Measurements from ENCODE around the gene PET100.
A peak's percentile ranks its signal among the peaks of the same experiment; 100 is the strongest.

Gene PET100

DNA sequence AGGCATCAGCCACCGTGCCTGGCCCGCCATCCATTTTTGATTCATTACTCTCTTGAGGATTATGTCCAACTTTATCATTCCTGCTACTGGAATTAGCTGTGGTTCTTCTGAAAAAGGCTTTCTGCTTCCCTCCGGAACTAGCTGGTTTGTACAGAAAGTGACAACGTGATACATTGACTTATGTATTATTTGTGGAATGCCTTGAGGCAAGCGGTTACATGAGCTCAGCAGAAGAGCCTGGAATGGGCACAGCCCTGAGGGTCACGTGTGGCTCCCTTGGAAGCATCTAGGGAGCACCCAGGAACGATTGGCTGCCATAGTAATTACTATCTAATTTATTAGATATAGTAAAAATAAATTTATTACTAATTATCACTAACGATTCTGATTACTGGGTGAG, 24.8 kb downstream of the PET100 start:
- no peak for DNase-seq

DNA sequence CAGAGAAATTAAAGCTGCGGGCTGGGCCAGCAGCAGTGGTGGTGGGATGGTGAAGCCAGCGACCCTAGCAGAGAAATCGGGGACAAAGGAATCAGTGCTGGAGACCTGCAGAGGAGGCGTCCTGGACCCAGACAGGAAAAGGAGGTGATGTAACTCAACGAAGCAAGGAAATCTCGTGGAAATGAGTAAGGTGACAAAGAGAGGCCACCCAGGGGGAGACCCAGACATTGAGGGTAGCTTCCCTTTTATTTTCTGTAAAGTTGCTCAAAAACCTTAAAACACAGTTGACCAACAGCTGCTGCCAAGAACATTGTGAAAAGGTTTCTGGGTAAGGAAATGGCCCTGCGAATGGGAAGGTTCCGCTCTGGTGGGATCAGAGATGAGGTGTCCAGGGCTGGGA, 26.0 kb downstream of the PET100 start:
- DNase-seq = peak; percentile 45

DNA sequence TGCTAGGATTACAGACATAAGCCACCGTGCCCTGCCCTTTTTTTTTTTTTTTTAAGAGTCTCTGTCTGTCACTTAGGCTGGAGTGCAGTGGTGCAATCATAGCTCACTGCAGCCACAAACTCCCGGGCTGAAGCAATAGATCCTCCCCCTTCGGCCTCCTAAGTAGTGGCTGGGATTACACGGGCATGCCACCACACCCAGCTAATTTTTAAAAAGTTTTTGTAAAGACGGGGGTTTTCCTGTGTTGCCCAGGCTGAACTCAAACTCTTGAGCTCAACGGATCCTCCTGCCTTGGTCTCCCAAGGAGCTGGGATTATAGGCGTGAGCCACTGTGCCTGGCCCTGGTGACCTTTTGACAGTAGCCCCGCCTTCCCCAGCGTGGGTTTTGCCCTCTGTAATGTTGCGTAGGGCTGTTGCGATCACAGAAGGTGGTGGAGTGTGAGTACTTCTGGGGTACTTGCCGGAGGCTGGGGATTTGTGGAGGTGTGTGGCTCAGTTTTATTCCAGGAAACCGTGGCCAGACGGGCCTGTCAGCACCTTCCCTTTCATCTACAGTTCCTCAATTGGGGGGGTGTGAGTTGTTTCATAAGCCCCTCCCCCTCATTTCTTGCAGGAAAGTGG, 27.6 kb downstream of the PET100 start:
- DNase-seq = peak; percentile 78

DNA sequence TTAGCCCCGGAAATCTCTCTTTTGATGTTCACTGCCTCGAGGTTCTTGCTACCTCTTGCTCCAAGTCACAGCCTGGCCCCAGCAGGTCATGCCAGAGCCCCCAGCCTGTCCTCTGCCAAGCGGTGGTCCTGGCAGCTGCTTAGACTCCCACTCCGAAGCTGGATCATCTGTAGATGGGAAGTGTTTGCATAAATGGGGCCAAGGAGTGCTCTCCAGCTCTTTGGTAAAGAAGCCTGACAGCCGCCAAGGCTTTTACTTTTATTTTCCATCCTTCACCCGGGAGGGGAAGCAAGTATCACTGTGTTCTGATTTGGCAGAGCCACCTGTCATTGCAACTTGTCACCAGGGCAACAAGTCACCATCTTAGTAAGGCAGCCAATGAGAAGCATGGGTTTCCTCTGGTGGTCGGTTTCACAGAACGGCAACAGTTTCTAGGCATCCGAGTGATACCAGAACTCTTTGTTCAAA, 28.7 kb downstream of the PET100 start:
- DNase-seq = peak; percentile 66

DNA sequence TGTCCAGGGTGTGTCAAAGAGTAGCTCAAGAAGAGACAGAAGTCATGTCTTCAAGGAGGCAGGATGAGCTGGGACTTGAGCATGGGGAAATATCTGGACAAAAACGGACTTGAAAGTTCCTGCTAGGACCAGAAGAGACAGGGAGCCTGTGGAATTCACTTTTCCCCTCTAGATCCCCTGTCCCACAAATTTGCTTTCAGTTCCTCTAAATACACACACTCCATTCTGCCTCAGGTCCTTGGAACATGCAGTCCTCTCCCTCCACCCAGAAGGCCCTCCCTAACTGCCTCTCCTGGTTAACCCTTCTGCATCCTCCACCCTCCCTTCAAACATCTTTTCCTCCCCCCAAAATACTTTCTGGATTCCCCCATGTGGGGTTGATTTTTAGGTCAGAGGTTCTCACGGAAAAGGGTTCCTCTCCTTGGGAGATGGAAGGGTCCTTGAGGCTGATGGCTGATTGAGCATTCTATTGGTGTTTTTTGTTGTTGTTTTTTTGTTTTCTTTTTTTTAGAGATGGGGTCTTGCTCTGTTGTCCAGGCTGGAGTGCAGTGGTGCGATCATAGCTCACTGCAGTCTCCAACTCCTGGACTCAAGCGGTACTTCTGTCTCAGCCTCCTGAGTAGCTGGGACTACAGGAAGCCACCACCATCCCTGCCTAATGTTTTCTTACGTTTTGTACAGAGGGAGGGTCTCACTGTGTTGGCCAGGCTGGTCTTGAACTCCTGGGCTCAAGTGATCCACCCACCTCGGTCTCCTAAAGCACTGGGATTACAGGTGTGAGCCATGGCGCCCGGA, 32.3 kb downstream of the PET100 start:
- no peak for DNase-seq

DNA sequence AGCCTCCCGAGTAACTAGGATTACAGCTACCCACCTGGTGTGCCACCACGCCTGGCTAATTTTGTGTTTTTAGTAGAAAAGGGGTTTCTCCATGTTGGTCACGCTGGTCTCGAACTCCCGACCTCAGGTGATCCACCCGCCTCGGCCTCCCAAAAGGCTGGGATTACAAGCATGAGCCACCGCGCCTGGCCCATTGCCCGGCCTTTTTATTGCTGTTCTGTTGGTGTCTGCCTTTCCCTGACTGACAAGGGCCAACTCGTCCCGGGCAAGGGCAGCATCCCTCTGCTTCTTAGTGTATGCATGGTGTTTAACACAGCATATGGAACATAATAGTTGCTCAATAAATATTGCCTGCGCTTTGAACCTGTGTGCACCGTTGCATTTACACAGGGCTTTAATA, 33.1 kb downstream of the PET100 start:
- no peak for DNase-seq

DNA sequence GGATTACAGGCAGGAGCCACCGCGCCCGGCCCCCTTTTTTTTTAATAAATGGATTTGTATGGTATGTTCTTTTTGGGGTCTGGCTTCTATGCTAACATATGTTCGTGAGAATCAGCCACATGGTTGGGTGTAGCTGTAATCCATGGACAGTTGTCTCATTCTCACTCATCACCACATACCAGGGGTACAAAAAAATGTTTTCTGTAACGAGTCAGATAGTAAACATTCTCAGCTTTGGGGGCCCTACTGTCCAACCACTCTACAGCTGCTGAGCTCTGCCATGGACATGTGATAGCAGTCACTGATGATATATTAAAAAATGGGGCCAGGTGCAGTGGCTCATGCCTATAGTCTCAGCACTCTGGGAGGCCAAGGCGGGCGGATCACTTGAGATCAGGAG, 34.1 kb downstream of the PET100 start:
- no peak for DNase-seq

DNA sequence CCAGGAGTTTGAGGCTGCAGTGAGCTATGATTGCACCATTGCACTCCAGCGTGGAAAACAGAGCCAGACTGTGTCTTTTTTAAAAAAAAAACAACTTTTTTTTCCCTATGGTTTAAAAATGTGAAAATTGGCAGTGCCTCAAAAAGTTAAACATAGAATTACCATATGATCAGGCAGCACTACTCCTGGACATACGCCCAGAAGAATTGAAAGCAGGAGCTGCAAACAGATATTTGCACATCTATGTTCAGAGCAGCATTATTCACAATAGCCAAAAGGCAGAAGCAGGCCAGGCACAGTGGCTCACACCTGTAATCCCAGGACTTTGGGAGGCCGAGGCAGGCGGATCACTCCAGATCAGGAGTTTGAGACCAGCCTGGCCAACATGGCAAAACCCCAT, 35.5 kb downstream of the PET100 start:
- DNase-seq = no peak

DNA sequence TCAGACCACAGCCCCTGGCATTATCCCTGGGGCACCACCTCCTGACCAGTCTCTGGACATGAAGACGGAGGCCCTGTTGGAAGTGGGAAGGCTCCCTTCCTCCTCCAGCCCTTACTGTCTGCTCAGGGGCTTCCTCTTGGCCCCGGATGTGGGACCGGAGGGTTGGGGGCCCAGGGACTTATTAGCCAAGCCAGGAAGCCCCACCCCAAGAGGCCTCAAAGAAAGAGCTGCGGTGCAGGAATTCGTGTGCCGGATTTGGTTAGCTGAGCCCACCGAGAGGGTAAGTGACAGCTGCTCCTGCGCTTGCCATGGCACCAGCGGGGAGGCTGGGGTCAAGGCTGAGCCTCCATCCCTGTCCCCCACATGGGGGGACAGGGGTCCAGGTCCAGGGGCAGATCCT, 39.2 kb downstream of the PET100 start, which contains the start of gene RETN:
Gene RETN, plus strand, starts transcription at position 208 of the 400 bp plus-strand sequence. CDS start 278 bp downstream, outside the sequence.
- DNase-seq = no peak

DNA sequence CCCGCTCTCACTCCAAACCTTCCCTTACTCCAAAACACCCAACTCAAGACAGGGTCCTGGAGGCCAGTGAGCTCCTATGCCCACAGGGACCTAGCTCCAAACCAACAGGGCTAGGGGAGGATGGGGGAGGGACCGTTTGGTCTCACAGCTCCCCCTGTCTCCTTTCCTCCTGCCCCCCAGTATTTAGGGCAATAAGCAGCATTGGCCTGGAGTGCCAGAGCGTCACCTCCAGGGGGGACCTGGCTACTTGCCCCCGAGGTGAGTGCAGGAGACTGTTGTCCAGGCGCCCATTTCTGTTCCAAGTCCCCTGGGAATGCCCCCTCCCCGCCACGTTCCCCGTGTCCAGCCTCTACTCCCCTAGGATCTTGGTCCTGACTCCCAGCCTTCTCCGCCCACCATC, 40.0 kb downstream of the PET100 start:
- DNase-seq = no peak

DNA sequence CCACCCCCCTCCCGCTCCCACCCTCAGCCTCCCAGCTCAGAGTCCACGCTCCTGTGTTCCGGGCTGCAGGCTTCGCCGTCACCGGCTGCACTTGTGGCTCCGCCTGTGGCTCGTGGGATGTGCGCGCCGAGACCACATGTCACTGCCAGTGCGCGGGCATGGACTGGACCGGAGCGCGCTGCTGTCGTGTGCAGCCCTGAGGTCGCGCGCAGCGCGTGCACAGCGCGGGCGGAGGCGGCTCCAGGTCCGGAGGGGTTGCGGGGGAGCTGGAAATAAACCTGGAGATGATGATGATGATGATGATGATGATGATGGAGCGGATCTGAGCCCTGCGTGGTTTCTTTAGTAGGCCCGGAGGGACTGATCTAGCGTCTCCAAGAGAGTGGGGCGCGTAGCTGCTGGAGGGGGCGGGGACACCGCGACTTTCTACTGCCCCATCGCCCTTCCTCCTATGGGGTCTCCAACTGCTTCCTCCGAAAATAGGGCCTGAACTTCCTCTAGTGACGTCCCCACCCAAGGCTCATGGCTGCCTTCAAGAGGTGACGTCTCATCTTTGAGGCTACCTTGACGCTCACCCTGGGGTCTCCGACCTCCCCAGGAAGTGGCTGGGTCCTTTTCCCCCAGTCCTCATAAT, 40.7 kb downstream of the PET100 start:
- DNase-seq = peak; percentile 54

DNA sequence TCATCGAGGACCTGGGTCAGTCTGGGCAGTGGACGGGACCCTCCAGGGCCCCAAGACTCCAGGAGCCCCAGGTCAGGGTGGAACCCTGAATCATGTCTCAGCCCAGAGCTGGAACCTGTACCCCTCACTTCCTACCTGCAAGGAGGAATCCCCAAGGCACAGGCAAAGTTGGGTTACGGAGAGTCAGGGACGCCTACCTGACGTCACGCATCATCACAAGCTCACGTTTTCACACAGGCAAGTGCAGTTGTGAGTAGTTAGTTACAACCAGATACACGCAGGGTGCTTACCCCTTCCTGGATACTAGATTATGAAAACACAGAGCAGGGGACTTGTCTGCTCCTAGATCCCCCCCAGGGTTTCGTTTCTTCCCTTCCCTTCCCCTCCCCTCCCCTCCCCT, 41.2 kb downstream of the PET100 start:
- DNase-seq = no peak

DNA sequence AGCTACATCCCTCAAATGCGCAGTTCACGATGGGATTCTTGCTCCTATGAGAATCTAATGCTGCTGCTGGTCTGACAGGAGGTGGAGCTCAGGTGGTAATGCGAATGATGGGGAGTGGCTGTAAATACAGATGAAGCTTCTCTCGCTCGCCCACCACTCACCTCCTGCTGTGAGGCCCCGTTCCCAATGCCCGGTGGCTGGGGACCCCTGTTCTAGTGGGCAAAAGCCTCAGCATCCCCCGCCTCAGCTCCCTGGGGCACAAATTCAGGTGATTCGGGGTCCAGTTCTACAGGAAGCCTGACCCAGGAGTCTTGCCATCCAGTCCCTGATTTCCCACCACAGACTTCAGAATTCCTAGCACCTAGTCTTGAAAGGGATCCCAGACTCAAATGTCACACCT, 42.9 kb downstream of the PET100 start:
- DNase-seq = no peak

DNA sequence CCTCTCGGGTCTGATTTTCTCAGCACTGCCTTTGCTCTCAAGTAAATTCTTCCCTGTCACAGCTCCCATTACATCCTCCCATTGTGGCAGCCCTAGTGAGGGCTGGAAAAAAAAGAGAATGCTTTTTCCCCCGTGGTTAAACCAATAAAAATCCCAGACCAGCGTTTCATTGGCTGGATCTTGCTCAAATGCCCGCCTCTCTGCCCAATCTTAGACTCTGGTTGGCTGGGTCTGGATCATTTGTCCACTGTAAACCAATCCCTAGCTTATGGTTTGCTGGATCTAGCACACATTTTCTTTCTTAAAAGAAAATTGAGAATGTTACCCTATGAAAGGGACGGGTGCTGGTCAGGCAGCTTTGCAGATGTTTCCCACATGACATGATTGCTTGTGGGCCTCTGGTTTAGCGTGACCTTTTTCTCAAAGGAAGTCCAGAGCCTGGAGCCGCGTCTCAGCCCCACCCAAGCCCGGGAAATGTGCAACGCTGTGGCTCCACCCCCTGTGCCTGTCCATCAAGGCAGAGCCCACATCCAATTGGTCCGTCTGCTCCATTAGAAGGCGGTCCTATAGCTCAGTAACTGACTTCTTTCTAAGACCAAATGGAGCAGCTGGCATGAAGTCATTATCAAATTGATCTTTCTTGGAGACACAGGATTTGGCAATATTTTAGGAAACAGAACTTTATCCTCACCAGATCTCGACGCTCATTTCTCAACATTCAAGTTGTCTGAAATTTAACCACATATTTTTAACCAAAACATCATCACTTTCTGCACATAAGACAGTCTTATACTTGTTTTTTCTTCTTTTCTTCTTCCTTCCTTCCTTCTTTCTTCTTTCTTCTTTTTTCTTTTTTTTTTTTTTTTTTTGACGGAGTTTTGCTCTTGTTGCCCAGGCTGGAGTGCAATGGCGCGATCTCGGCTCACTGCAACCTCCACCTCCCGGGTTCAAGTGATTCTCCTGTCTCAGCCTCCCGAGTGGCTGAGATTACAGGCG, 44.7 kb downstream of the PET100 start:
- DNase-seq = peak; percentile 75

DNA sequence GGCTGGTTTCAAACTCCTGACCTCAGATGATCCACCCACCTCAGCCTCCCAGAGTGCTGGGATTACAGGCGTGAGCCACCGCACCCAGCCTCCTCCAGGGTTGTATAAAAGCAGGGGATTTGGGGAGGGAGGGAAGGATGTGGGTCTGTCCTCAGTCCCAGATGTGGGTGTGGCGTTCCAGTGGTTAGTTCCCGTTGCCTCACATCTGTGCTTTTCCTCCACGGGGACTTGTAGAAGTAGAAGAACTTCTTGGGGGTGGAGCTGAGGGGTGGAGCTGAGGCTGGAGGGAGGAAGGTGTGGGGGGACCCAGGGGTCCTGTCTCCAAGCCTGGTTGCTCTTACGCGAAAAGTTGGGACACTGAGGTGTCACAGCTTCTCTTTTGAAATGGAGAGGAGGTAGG, 46.8 kb downstream of the PET100 start:
- DNase-seq = no peak

DNA sequence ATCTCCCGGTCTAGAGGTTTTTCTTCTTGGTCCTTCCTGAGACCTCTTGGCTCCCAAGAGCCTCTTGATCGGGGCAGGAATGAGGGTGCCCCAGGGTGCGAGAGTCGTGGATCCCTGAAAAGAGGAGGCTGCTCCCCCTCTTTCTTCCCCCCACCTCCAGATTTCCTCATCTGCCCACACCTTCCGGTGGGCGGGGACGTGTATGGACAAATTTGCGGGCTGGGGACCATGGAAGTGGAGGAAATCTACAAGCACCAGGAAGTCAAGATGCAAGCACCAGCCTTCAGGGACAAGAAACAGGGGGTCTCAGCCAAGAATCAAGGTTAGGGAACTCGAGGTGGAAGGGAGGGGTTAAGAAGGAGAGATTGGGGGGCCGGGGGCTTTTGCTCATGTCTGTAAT, 47.3 kb downstream of the PET100 start, which contains the start of gene MCEMP1:
Gene MCEMP1, plus strand, starts transcription at position 237 of the 400 bp plus-strand sequence. Its CDS starts 31 bp downstream, at position 268.
- no peak for DNase-seq

DNA sequence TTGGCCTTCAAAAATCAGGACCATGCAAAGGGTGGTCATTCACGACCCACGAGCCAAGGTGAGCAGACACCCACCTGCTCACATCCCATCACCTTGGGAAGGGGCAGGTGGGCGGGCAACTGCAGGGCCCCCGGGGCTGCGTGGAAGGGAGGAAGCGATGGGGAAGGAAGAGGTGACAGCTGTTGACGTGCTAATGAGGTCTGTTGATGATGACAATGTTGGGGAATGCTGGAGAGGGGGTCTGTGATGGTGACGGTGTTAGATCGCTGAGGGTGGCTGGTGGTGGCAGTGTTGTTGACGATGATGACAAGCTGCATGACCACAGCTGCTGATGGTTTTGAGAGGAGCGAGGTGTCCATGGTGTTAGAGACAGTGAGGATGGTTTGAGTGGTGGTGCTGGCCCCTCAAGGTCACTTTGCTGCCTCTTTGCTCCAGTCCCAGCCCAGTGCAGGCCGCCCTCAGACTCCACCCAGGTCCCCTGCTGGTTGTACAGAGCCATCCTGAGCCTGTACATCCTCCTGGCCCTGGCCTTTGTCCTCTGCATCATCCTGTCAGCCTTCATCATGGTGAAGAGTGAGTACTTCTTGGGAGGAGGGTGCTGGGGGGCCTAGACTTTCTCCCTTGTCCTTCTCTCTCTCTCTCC, 48.2 kb downstream of the PET100 start:
- no peak for DNase-seq

DNA sequence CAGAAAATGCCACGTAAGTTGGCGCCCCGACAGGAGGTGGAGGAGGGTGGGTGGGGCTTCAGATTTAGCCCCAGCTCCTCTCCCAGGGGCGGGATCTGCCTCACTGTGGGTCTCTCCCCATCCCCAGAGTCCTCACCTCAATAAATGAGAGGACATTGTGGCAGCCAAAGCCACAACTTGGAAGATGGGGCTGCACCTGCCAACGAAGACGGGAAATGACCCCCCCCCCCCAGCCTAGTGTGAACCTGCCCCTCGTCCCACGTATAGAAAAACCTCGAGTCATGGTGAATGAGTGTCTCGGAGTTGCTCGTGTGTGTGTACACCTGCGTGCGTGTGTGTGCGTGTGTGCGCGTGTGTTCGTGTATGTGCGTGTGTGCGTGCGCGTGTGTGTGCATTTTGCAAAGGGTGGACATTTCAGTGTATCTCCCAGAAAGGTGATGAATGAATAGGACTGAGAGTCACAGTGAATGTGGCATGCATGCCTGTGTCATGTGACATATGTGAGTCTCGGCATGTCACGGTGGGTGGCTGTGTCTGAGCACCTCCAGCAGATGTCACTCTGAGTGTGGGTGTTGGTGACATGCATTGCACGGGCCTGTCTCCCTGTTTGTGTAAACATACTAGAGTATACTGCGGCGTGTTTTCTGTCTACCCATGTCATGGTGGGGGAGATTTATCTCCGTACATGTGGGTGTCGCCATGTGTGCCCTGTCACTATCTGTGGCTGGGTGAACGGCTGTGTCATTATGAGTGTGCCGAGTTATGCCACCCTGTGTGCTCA, 49.6 kb downstream of the PET100 start:
- DNase-seq = peak; percentile 77

DNA sequence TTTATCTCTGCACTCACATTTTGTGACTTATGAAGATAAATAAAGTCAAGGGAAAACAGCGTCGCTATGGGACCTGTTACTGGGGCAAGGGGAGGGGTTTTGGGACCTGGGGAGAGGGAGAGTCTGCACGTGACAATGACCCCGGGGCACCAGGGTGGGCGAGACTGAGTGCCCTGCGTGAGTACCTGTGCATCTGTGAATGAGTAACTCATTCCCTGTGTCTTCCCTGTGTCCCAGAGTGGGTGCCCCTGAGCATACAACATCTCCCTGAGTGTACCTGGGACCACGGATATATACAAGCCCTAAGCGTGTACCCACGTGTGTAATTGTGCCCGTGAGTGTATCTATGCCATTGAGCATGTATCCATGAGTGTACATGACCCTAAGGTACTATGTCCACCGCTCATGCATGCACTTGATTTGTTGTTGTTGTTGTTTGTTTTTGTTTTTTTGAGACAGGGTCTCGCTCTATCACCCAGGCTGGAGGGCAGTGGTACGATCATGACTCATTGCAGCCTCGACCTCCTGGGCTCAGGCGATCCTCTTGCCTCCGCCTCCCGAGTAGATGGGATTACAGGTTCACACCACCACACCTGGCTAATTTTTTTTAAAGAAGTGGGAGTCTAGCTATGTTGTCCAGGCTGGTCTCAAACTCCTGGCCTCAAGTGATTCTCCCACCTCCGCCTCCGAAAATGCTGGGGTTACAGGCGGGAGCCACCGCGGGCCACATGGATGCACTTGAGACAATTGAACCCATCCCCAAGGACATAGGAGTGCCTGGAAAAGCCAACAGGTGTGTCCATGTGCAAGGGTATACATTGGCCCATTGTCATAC, 50.4 kb downstream of the PET100 start:
- DNase-seq = no peak
